Measurements from ENCODE around the gene MYO1E.
A peak's percentile ranks its signal among the peaks of the same experiment; 100 is the strongest.

The MYO1E gene

GRCh38 chr15:59249816-59250215, 122.9 kb downstream of the MYO1E start:
- peak overlapping the region; percentile 92 for H3K4me2 ChIP-seq (ENCODE audit: low read length)
- no peaks in the 10 kb centered on the region for H4K20me1 ChIP-seq (ENCODE audit: control insufficient read depth, insufficient read depth, low read depth, low read length)
- H3K9me3 ChIP-seq (ENCODE audit: control insufficient read depth, insufficient read depth, low read length), result no peaks in the 10 kb centered on the region
- H3K4me3 ChIP-seq (ENCODE audit: low read length), result peak overlapping the region; percentile 62
- H3K4me1 ChIP-seq (ENCODE audit: control insufficient read depth, low read length), result peaks cover 80% of the 10 kb centered on the region
- H3K27me3 ChIP-seq (ENCODE audit: control insufficient read depth, low read length), result no peaks in the 10 kb centered on the region
- peaks cover 39% of the 10 kb centered on the region for H3F3A ChIP-seq (ENCODE audit: control insufficient read depth, insufficient read depth)
- no peak for TF ChIP-seq EZH2phosphoT487 (IDR thresholded peaks at IDR 0.05; ENCODE audit: borderline replicate concordance, low read length)
- TF ChIP-seq CTCF (IDR thresholded peaks at IDR 0.05; ENCODE audit: low read depth, low read length, poor library complexity, severe bottlenecking), result no peak
- peaks cover 11% of the 10 kb centered on the region for H3K36me3 ChIP-seq (ENCODE audit: control insufficient read depth, low read length)
- no peaks in the 10 kb centered on the region for H3K9me2 ChIP-seq (replicated peaks; ENCODE audit: control insufficient read depth, low read length)
- peaks cover 9% of the 10 kb centered on the region for H3K79me2 ChIP-seq (ENCODE audit: control insufficient read depth, low read length)
- H3K27ac ChIP-seq (ENCODE audit: low read depth, low read length), result peak overlapping the region; percentile 98

- peaks cover 57% of the 10 kb centered on the region for H3K4me1 ChIP-seq (ENCODE audit: control insufficient read depth, low read length)
- no peaks in the 10 kb centered on the region for H3K27me3 ChIP-seq (ENCODE audit: control insufficient read depth, low read length)
- no peak overlapping the region for H3K4me3 ChIP-seq (ENCODE audit: low read length)
- H3K9me2 ChIP-seq (replicated peaks; ENCODE audit: control insufficient read depth, low read length), result no peaks in the 10 kb centered on the region
- peaks cover 34% of the 10 kb centered on the region for H3F3A ChIP-seq (ENCODE audit: control insufficient read depth, insufficient read depth)
- H3K79me2 ChIP-seq (ENCODE audit: control insufficient read depth, low read length), result peaks cover 9% of the 10 kb centered on the region
- no peaks in the 10 kb centered on the region for H3K9me3 ChIP-seq (ENCODE audit: control insufficient read depth, insufficient read depth, low read length)
- H3K4me2 ChIP-seq (ENCODE audit: low read length), result peak overlapping the region; percentile 7; the same call in 1 of the 2 replicates
- peak; percentile 87 for TF ChIP-seq CTCF (IDR thresholded peaks at IDR 0.05; ENCODE audit: low read depth, low read length, poor library complexity, severe bottlenecking)
- TF ChIP-seq EZH2phosphoT487 (IDR thresholded peaks at IDR 0.05; ENCODE audit: borderline replicate concordance, low read length), result no peak
- H3K36me3 ChIP-seq (ENCODE audit: control insufficient read depth, low read length), result peaks cover 11% of the 10 kb centered on the region
- H3K27ac ChIP-seq (ENCODE audit: low read depth, low read length), result no peak overlapping the region
- no peaks in the 10 kb centered on the region for H4K20me1 ChIP-seq (ENCODE audit: control insufficient read depth, insufficient read depth, low read depth, low read length)
Measured at GRCh38 chr15:59247364-59247763, 125.3 kb downstream of the MYO1E start.

- Histone ChIP-seq H3K4me3 (ENCODE audit: low read length) (no peak overlapping the region), H4K20me1 (ENCODE audit: control insufficient read depth, insufficient read depth, low read depth, low read length) (no peaks in the 10 kb centered on the region), H3K4me2 (ENCODE audit: low read length) (no peak overlapping the region), H3K36me3 (ENCODE audit: control insufficient read depth, low read length) (peaks cover 10% of the 10 kb centered on the region), H3K79me2 (ENCODE audit: control insufficient read depth, low read length) (peaks cover 9% of the 10 kb centered on the region), H3K4me1 (ENCODE audit: control insufficient read depth, low read length) (peaks cover 39% of the 10 kb centered on the region), H3K27ac (ENCODE audit: low read depth, low read length) (no peak overlapping the region), H3K27me3 (ENCODE audit: control insufficient read depth, low read length) (no peaks in the 10 kb centered on the region), H3K9me3 (ENCODE audit: control insufficient read depth, insufficient read depth, low read length) (no peaks in the 10 kb centered on the region), H3F3A (ENCODE audit: control insufficient read depth, insufficient read depth) (peaks cover 17% of the 10 kb centered on the region), H3K9me2 (replicated peaks; ENCODE audit: control insufficient read depth, low read length) (no peaks in the 10 kb centered on the region)
- TF ChIP-seq CTCF (IDR thresholded peaks at IDR 0.05; ENCODE audit: low read depth, low read length, poor library complexity, severe bottlenecking), result no peak
- TF ChIP-seq EZH2phosphoT487 (IDR thresholded peaks at IDR 0.05; ENCODE audit: borderline replicate concordance, low read length), result no peak
Measured at GRCh38 chr15:59245559-59245958, 127.1 kb downstream of the MYO1E start.
